ENCODE data around the gene KCNT1. TPM values are rescaled to one million over a fixed set of nuclear protein-coding genes. Genes with fewer than 3 reads are reported as not detected.

The KCNT1 gene
- total and polyA plus RNA-seq, 8 donors, result 0.05 to 1.1 (median 0.11) TPM

DNA sequence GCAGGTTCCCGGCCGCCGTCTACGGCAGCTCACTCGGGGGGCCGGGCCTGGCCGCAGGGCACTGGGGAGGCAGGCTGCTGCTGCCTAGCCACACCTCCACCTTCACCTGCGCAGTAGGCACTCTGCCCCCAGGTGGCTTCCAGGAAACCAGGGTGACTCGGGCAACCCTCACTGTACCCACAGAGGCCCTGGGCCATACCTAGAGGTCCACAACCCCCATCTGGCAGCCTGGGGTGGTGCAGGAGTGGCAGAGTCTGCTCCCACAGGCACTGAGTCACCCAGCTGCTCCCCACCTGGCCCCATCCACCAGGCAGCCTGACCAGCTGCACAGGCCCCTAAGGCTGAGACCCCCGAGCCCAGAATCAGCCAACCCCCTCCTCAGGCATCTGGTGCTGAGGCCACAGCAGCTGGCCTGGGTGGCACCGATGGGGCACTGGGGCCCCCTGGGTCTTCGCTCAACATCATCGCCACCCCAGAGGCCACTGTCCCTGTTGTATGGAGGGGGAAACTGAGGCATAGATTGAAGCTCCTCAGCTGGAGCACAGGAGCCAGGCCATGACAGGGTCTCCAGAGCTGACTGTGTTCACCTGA, 70.2 kb downstream of the KCNT1 start:
- DNase-seq (no peak), ATAC-seq (no peak), FAIRE-seq (no peak)
- no peak overlapping the region for H3K27ac ChIP-seq
- intact Hi-C loops (cut with DNase I), result no loop called here
- no peaks in the 10 kb centered on the region for H3K27me3 ChIP-seq
- H3K4me3 ChIP-seq, result no peak overlapping the region
- no peaks in the 10 kb centered on the region for H3K36me3 ChIP-seq
- H3K9me3 ChIP-seq, result no peaks in the 10 kb centered on the region
- H3K4me1 ChIP-seq, result no peaks in the 10 kb centered on the region
- WGBS, 2 donors, result 63 to 72% methylated on average over 10 to 13 of the region's 13 CpGs
- TF ChIP-seq, protein P1, sequence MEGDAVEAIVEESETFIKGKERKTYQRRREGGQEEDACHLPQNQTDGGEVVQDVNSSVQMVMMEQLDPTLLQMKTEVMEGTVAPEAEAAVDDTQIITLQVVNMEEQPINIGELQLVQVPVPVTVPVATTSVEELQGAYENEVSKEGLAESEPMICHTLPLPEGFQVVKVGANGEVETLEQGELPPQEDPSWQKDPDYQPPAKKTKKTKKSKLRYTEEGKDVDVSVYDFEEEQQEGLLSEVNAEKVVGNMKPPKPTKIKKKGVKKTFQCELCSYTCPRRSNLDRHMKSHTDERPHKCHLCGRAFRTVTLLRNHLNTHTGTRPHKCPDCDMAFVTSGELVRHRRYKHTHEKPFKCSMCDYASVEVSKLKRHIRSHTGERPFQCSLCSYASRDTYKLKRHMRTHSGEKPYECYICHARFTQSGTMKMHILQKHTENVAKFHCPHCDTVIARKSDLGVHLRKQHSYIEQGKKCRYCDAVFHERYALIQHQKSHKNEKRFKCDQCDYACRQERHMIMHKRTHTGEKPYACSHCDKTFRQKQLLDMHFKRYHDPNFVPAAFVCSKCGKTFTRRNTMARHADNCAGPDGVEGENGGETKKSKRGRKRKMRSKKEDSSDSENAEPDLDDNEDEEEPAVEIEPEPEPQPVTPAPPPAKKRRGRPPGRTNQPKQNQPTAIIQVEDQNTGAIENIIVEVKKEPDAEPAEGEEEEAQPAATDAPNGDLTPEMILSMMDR (IDR thresholded peaks at IDR 0.05), result no peak

DNA sequence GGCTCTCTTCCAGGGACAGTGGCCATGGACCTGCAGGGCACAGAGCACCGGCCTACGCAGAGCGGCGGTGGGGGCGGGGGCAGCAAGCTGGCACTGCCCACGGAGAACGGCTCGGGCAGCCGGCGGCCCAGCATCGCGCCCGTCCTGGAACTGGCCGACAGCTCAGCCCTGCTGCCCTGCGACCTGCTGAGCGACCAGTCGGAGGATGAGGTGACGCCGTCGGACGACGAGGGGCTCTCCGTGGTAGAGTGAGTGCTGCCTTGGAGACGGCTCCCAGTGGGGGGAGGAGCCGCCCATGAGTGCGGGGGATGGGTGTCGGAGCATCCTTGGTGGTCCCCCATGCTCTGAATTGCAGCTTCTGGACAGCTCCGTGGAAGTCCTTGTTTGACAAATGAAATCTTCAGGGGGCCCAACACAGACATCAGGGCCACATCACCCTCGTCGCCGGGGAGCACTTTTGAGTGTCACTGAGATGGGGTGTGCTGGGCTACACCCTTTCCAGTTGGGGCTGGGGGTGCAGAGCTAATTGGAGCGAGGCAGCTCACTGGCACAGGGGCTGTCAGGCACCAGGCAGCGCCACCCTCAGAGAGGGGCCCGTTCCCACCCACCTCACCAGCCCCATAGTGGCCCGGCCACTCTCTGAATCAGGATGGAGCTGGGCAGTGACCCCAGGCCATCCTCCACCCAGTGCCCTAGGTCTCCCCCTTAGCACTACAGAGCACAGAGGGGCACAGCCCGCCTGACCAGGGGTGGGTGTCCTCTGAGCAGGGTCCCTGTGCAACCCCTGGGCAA, 70.9 kb downstream of the KCNT1 start:
- intact Hi-C loops (cut with DNase I), result no loop called here

DNA sequence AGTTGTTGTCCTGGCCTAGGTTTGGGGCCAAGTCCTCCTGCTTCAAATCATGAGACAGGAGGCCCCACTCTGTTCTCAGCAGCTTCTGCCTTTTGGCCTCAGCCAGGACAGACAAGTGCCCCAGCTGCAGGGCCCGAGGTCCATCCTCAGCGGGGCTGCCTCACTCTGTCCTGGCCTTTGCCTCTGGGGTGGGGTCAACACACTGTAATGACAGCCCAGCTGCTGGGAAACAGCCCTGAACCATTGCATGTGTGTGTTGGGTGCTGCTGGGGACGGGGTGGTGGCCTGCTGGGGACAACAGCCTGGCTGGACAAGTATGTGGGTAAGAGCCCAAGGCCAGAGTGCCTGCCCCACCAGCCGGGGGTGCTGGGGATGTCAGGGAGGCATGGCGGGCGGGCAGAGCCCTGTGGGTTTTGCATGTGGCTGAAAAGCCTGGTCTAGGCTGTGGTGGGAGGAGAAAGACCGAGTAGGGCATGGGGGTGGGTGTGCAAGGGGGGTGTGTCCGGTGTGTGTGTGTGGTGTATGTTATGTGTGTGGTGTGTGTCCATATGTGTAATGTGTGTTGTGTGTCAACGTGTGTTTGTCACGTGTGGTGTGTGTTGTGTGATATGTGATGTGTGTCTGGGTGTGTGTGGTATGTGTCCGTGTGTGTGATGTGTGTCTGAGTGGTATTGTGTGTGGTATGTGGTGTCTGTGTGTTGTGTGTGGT, 71.7 kb downstream of the KCNT1 start:
- Histone ChIP-seq H3K27ac (no peak overlapping the region), H3K4me1 (no peaks in the 10 kb centered on the region), H3K27me3 (no peaks in the 10 kb centered on the region), H3K9me3 (no peaks in the 10 kb centered on the region), H3K36me3 (no peaks in the 10 kb centered on the region), H3K4me3 (no peak overlapping the region)
- intact Hi-C loops (cut with DNase I), result no loop called here
- ATAC-seq (no peak), DNase-seq (no peak), FAIRE-seq (no peak)
- 57 to 74% methylated on average over 11 of the region's 11 CpGs for WGBS, 2 donors
- TF ChIP-seq, protein P1 (IDR thresholded peaks at IDR 0.05), result no peak

More for the DNA sequence above, 70.9 kb downstream of the KCNT1 start:
- Histone ChIP-seq H3K27me3 (no peaks in the 10 kb centered on the region), H3K4me1 (no peaks in the 10 kb centered on the region), H3K9me3 (no peaks in the 10 kb centered on the region), H3K27ac (no peak overlapping the region), H3K4me3 (no peak overlapping the region), H3K36me3 (no peaks in the 10 kb centered on the region)
- 55 to 67% methylated on average over 36 of the region's 36 CpGs for WGBS, 2 donors
- TF ChIP-seq, protein P1 (IDR thresholded peaks at IDR 0.05), result no peak
- DNase-seq (no peak), ATAC-seq (no peak), FAIRE-seq (no peak)

DNA sequence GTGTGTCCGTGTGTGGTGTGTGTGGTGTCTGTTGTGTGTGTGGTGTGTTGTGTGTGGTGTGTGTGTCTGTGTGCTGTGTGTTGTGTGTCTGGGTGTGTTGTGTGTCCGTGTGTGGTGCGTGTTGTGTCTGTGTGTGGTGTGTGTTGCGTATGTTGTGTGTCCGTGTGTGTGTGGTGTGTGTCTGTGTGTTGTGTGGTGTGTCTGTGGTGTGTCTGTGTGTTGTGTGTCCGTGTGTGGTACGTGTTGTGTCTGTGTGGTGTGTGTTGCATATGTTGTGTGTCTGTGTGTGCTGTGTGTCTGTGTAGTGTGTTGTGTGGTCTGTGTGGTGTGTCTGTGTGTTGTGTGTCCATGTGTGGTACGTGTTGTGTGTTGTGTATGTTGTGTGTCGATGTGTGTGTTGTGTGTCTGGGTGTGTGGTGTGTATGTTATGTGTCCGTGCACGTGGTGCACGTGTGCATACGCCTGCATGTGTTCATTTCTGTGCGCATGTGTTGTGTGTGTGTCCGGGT, 72.3 kb downstream of the KCNT1 start:
- TF ChIP-seq, protein P1 (IDR thresholded peaks at IDR 0.05), result no peak
- Histone ChIP-seq H3K4me1 (no peaks in the 10 kb centered on the region), H3K27me3 (no peaks in the 10 kb centered on the region), H3K4me3 (no peak overlapping the region), H3K27ac (no peak overlapping the region), H3K36me3 (no peaks in the 10 kb centered on the region), H3K9me3 (no peaks in the 10 kb centered on the region)
- intact Hi-C loops (cut with DNase I), result no loop called here
- ATAC-seq (no peak), DNase-seq (no peak), FAIRE-seq (no peak)
- whole genome bisulfite sequencing, 2 donors, result 66 to 74% methylated on average over 15 of the region's 15 CpGs

All from pancreas (tissue), 10 donors.